Inflammatory macrophage (primary cell): ENCODE results near the gene BTG4.

Source experiments
- DNase-seq, 2 donors: peaks; one replicate each; pipeline ENCODE4 v3.0.0-alpha.2; 2020 to 2022

The BTG4 gene

DNA sequence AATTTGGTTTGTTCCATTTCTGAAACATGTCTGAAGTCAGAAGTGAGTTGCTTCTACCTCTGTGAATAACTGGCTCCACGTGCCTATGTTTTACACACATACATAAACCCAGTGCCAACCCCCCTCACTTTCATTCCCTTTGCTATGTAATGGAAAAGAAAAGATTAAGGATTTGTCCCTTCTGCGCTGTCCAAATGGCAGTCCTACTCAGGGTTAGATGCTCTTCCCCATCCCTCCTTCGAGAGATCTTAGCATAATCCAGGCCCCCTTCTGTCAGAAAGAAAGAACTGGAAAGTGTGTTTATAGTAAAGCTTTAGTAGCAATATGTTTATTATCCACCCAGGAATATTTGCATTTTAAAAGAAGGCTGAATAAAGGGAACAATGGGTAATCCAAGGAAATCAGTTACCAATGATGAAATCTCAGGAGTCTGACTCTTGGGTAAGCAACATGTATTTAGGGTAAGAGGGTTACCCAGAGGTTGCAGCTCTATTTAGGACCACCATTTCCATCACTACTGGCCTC is 25.2 kb upstream of the BTG4 start:
- DNase-seq, result no peak

DNA sequence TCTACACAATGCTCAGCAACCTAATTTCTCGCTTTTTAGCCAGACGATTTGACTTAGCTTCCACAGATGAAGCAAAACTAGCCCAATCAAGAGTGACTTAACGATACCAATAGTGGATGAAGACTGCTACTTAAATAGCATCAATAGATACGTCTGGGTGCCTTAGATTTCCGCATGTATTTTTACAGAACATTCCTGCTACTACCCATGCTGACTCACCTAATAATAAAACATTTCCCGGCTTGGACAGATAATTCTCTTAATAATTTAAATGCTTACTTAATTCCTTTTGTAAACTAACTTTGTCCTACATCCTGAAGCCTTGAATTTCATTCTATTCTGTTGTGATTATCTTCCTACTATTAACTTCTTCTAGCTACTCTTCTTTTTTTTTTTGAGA is 23.1 kb upstream of the BTG4 start:
- DNase-seq, result no peak

DNA sequence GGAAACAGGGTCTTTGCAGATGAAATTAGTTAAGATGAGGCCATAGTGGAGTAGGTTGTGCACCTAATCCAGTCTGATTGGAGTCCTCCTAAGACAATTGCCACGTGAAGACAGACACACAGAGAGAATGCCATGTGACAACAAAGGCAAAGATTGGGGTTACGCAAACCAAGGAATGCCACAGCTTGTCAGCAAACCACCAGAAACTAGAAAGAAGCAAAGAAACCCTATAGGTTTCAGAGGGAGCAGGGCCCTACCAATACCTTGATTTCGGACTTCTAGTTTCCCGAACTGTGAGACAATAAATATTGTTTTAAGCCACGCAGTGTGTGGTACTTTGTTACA is 20.2 kb upstream of the BTG4 start:
- DNase-seq, result peak in 1 of 2 donors; percentile 27

DNA sequence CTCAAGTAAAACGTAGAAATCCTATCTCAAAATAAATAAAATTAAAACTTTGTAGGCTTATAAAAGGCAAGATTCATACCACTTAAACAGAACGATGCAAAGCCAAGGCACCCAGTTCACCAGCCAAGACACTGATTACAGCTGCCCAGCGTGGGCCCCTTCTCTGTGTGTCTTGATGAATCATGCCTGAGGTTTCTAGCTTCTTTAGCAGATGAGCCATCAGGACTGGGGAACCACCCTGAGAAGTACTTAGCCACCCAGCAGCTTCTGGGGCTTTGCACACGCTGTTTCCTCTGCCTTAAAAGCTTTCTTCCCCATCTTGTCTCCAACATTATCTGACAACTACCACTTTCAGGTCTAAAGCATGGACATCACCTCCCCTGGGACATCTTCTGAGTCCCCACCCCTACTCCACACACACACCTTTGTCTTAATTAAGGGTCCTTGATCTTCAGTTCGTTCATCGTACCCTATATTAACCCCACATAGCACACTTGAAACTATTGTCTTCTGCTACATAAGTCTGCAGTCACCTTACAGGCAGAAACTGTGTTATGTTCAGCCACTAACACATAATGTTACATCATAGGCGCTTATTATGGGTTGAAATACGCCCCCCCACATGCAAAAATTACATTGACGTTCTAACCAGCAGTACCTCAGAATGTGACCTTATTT is 19.6 kb upstream of the BTG4 start:
- peak; percentile 88 to 95 for DNase-seq

DNA sequence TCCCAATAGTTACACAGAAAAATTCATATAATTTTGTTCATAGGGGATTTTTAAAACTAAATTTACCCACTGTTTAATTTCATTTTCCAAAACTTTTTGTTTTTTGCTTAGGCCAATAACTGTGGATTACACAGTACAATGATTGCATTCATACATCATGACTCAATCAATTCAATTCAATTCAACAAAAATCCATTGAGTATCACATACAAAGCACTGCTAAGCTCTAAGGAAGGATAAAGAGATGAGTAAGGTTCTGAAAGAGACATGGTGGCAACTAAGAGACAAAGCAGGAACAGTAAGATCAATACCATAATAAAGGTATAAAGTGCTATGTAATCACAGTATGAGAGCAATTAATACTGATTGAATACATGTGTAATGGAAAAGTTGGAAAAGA is 18.9 kb upstream of the BTG4 start:
- DNase-seq, result no peak

DNA sequence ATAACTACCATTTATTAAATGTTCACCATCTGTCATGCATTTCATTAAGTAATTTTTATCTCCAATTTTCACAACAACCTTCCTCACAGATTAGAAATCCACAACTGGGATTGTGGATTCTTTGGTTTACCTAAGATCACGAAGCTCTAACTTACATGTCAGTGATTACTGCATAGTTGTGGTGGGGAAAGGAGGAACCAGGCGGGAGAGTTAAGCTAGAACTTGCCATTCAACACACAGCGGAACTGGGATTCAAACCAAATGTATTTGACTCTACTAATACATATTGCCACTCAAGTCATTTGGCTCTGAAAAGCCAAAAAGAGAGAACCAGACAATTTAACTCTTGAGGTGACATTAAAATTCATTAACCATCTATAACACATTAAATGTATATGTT is 17.9 kb upstream of the BTG4 start:
- peak; percentile 51 to 62 for DNase-seq

DNA sequence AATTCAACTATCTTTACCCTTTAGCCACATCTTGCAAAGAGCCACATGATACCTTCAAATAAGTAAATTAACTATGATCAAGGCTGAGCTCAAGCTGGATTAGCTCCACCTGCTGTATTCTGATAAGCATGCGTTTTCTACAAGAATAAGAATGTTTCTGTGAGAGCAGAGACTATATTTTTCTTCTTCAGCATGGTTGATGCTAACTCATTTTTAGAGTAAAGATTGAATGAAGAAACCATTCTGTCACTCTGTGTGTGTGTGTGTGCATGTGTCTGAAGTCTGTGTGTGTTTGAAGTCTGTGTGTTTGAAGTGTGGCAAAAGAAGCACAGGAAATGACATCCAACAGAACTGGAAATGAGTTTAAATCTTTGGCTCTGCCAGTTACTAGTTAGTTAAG is 16.4 kb upstream of the BTG4 start:
- DNase-seq, result no peak

DNA sequence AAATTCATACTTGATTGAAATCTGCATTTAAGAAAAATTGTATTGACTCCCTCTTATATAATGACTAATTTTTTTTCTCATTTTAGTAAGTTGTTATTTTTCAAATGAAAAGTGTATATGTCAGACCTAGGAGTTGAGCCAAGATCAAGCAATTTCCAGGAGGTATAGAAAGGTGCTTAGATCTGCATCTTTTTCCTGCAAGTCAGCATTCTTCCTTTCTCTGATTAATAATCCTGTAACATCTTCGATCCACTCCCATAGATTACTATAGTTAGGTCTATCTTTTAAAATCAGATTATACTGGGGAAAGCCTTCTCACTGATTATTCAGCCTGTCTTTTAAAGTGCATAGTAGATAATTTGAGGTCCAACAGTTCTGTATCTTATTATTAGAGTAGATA is 15.1 kb upstream of the BTG4 start:
- no peak for DNase-seq

DNA sequence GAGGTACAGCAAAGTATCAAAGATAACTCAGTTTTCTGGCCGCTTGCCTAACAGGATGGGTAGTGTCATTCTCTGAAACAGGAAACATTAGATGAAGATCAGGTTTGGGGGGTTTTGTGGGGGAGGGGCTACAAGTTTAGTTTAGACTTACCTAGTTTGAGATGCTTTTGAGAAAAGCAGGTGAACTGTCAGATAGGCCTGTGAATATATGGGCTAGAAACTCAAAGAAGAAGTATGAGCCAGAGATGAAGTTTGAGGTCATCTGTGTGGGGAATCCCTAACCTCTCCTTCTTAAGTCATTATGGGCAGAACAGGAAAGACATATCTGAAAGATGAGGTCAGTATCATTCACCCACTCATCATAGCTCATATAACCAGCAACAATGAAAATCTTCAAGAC is 14.3 kb upstream of the BTG4 start:
- DNase-seq, result peak in 1 of 2 donors; percentile 44

DNA sequence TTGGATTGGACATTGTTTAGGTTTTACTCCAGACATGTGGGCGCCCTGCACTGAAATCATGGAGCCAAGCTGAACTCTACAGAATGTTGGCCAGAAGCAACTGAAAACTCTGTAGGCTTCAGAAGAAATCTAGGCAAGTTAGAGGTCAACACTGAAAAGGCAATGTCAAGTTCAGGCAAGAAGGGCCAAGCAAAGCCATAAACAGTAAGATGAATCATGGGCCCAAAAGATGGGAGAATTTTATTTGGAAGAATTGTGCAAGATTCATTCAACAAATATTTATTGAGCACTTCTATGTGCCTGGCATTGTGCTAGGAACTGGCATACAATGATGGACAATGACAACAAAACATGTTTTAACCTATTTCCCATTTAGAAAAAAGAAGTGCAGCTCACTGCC is 13.3 kb upstream of the BTG4 start:
- no peak for DNase-seq

DNA sequence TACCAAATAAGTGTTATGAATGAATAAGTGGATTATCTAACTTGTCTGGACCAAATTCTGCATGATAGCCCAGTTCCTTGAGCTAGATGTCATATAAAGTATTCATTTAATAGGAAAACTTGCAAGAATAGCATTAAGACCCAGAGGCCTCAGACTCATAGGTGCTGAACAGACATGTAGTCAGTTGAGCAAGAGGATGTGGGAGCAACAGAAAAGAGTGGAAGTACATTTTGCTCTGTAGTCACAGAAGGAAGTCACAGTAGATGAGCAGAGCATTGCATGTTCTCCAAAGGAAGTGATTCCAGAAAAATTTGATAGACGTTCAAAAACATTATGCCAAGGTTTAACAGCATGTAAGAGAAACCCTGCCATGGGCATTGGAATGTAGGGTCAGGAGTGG is 11.9 kb upstream of the BTG4 start:
- peak; percentile 40 to 68 for DNase-seq

DNA sequence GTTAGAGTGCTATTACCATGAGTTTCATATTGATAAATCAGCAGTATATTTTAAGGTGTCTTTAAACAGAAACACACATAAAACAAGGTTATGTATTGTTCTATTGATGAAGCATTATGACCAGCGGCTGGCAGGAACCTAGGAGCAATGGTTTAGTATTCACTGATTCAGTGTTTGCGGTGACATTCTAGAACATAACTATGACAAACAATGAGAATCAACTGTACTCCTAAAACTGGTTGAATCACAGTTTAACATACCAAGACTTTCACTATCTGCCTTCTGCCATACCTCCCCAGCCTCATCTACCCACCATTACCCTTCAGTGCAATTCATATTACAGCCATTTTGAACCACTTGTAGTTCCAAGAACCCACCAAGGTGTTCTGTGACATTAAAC is 11.2 kb upstream of the BTG4 start:
- no peak for DNase-seq

DNA sequence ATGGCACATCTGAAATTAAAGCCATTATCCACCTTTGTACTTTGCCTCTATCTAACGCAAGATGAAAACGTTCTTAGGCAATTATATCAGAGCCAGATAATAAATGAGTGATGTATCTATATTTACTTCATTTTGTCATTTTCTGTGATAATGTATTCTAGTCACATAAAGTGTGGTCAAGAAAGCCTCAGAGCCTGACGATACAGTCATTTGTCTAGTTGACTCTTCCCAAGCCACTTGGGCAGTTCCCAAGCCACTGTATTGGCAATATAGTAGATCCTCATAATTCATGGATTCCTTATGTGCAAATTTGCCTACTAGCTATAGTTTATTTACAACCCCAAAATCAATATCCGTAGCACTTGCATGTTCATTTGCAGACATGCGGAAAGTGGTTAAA is 10.2 kb upstream of the BTG4 start:
- DNase-seq, result no peak

DNA sequence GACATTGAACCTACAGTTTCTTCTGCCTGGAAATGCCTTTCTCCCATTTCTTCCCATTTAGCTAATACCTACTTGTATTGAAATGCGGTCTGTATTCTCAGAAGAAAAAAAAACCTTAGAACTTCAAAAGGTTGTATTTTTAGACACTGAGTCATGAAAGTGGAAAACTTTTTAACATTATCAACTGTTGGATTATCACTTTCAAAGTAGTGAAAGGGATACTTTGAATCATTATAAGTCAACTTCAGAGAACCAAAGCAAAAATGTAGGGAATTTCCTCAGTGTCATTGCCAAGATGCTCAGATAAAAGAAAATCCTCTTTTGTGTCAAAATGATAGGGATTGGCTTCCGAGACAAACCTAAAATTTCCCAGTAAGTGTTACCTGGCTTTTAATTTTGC is 8.9 kb upstream of the BTG4 start:
- DNase-seq, result no peak

DNA sequence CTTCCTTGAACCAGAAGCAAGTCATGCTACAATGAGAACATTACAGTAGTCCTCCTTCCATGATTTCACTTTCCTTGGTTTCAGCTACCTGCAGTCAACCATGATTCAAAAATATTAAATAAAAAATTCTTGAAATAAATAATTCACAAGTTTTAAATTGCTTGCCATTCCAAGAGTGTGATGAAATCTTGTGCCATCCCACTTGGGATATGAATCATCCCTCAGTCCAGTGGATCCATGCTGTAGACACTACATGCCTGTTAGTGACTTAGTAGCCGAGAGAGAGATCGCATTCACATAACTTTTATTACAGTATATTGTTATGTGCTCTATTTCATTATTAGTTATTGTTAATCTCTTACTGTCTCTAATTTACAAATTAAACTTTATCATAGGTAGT is 8.4 kb upstream of the BTG4 start:
- DNase-seq, result no peak

DNA sequence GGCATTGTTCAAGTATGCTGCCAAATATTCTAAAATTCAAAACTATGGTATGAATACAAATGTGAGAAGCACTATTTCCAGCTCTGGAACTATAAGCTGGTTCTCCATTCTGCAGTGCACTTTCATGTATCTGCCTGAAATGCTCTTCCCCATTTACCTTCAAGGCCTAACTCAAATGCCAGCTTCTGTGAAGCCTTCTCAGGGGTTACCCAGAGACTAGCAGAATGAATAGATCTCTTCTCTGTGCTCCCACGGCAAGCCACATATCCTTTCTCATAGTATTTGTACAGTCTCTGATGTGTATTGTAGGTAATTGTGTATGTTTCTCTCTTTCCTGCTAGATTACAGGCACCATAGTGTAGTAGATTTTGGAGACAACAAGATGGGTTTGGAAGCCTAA is 6.5 kb upstream of the BTG4 start:
- no peak for DNase-seq

DNA sequence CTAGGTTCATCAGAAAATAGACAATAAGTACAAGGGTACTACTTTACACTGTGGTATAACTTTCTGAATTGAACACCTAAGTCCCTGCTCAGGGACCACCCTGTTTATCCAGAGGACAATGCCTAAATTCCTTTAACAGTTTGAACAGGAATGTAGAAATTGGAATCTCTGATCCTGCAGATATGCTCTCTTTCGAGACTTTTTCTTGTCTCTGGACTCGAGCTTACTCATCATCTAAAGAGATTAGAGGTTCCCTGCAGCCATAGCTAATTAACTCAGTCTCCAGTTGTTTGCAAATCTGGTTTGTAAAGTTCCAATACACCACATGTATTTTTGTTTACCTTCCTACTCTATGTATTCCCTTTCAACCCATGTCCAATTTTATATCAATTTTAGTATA is 3.4 kb upstream of the BTG4 start:
- no peak for DNase-seq

DNA sequence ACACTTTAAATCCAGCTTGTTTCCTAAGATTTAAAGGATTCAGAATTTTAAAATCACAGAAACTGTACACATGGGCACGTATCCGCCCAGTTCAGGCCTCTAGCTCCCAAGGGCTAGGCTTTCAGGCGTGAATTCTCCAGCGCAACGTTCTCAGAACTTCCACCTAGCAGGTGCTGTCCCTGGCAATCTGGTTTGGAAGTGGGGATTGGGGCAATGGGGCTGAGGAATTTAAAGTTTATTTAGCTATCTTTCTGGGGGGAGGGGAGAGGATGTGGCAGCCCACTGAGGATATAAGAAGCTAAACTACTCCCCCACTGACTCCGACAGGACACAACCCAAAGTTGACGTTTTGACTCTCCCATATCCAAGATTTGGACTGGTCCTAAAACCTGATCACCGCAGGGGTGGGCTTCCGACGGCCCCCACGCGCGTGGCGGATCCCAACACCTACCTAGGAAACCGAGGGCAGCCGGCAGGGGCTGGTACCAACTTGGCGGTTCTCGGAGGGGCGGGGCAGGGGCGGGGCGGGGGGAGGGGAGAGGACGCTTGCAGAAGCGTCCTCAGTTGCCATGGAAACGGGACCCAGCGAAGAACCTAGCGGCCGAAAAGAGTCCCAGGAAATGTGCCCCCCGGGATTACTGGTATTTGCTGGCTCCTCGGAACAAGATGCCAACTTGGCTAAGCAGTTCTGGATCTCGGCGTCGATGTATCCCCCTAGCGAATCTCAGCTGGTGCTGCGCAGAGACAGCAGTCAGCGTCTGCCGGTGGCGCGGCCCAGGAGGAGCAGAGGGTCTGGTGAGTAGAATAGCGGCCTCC is 2.2 kb upstream of the BTG4 start, which contains the start of gene HOATZ:
Gene HOATZ, plus strand, starts transcription at position 563 of the 816 bp plus-strand sequence. Its CDS starts 7 bp downstream, at position 570.
- no peak for DNase-seq

DNA sequence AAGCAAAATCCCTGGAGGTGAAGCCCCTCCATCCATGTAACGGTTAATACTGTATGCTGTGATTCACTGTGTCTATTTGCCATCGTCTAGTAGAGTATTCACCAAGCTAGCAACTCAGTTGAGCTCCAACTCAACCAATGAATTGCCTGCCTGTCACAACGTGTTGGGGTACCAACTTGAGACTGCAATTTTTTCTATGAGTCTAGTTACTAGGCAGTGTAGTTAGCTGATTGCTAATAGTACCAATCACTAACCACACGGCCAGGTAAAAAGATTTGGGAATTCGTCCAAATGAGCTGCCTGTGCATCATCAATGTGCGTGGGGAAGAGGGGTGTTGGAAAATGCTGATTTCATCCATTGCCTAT is 1.0 kb upstream of the BTG4 start:
- no peak for DNase-seq

DNA sequence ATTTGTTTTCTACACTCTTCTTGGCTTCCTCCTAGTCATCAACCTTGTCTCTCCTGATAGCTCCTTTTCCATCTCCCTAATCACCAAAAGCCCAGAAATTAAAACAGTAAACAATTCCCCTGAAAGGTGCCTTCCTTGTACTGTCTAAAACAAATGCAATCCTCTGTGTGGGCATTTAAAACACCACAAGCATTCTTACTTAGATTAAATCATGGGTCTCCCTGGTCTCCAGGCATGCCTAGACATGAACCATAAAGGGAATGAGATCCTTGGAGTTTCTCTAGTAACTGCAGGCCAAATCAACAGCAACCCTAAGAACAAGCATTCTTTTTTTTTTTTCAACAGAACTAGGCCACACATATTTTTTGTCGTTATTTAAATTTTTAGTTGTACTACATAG is 1.9 kb downstream of the BTG4 start:
- DNase-seq, result no peak

DNA sequence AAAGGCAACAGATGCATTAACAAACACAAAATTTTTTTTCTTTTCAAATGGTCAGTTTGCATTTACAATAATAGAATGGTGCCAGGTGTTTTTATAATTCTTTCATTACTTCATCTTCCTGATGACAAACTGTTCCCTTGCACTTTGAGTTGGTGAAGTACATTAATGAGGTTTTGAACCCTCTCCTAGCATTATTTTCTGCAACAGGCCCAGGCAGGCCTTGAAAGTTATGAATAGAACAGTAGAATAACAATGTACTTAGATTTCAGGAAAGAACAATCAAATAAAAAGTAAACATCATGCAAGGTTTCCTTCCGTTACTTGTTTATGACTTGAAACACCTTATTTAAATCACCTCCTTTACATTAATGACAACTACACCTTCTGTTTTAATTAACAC is 9.6 kb downstream of the BTG4 start:
- DNase-seq, result no peak

DNA sequence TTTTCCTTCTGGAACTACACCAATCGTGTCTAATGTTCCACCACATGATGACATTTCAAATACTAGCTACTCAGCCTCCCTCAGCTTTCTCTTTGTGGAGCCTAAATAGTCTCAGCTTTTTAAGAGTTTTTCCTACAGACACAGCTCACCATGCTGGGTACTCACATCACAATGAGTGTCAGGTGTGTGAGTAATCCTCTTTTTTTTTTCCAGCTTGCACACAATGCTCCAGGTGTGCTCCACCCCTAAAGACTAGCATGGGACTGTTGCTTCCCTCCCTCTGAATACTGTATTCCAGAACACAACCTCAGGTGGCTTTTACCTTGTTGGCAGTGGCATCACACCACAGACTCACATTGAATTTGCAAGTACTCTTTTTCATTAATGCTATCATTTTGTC is 11.7 kb downstream of the BTG4 start:
- DNase-seq, result no peak

DNA sequence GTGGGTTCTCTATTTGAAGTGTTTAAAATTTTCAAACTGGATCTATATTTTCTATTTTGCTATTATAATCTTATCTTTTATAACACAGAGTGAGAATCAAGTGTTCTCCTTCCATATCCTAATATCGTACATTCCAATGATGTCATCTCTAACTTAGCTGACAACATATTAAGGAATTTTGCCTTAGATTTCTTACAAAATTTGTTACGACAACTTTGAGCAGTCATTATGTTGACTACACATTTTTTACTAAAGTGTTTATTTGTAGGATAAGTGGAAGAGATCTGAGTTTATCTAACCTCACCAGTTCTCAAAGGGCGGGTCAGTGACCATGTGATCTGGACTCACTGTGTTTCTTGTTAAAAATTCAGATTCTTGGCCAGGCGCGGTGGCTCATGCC is 12.7 kb downstream of the BTG4 start:
- DNase-seq, result no peak

DNA sequence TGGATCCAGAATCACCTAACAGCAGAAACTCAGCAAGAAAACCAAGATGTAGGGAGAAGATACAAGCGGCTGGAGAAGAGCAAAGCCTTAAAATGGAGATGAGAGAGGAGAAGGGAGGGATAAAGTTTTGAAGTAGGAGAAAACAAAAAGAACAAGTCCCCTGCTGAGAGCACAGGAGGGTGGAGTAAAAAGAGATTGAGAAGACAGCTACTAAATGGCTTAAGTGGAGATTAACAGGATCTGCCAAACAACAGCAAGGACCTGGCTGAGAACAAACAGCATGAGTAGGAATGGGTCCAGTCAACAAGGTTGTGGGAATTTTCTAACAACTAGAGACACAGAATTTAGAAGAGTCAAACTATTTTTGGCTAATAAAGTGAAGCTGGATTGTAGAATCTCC is 18.1 kb downstream of the BTG4 start:
- no peak for DNase-seq
